OCI-LY7 (cell line): ENCODE results near the gene SETD3. TPM values are rescaled to one million over a fixed set of nuclear protein-coding genes. Genes with fewer than 3 reads are reported as not detected.

Source experiments
- BruUV-seq: library from RNA; stranded (reverse); fragments of 400-500 nt; replicated peaks from 2 replicates; lab custom pipeline; 2021; lab: Mats Ljungman, UMichigan
- CTCF ChIA-PET: fragments of 300-600 bp; sonication (Branson Sonifier 250); formaldehyde crosslinking; loops from one replicate; lab custom pipeline; 2022; ENCODE audit warnings: antibody characterized with exemption; ENCODE audit not compliant: unreplicated experiment; lab: Charles Lee
- POLR2A ChIA-PET: fragments of 300-600 bp; sonication (Branson Sonifier 250); formaldehyde crosslinking; loops from one replicate; lab custom pipeline; 2022; ENCODE audit warnings: antibody characterized with exemption; lab: Charles Lee
- DNase-seq: peaks from one replicate; pipeline ENCODE4 v3.0.0-alpha.2; 2015; ENCODE audit warnings: low spot score
- H2AFZ ChIP-seq: fragments of 200-600 bp; sonication (generic), shearing (Covaris generic); 2 replicates; pipeline ENCODE4 v1.6.1; 2014; ENCODE audit warnings: mild to moderate bottlenecking, antibody characterized with exemption, low read length, moderate library complexity
- H3K27ac ChIP-seq: fragments of 200-600 bp; sonication (generic); 2 replicates; pipeline ENCODE4 v1.5.1; 2014; ENCODE audit warnings: mixed run types, low read depth, mild to moderate bottlenecking, moderate library complexity, low read length, inconsistent platforms; ENCODE audit not compliant: poor library complexity, severe bottlenecking
- H3K36me3 ChIP-seq: fragments of 200-600 bp; sonication (generic); 2 replicates; pipeline ENCODE4 v1.6.1; 2014; ENCODE audit warnings: mild to moderate bottlenecking, antibody characterized with exemption, low read length, moderate library complexity, mixed read lengths; ENCODE audit not compliant: insufficient read depth
- H3K4me1 ChIP-seq: fragments of 200-600 bp; sonication (generic); 2 replicates; pipeline ENCODE4 v1.5.1; 2014; ENCODE audit warnings: mild to moderate bottlenecking, low read length; ENCODE audit not compliant: insufficient read depth, poor library complexity, severe bottlenecking
- H3K4me2 ChIP-seq: fragments of 200-600 bp; sonication (generic); 2 replicates; pipeline ENCODE4 v1.6.1; 2014; ENCODE audit warnings: mild to moderate bottlenecking, low read length
- H3K4me3 ChIP-seq: fragments of 200-600 bp; sonication (generic); 2 replicates; pipeline ENCODE4 v1.5.1; 2014; ENCODE audit warnings: mild to moderate bottlenecking, low read depth, low read length; ENCODE audit not compliant: poor library complexity, severe bottlenecking
- H3K79me2 ChIP-seq: fragments of 200-600 bp; sonication (generic); 2 replicates; pipeline ENCODE4 v1.6.1; 2016; ENCODE audit warnings: low read depth, mild to moderate bottlenecking, low read length, moderate library complexity, mixed read lengths; ENCODE audit not compliant: insufficient read depth
- H3K9me2 ChIP-seq: fragments of 200-600 bp; sonication (generic); 2 replicates; pipeline ENCODE4 v1.6.1; 2016; ENCODE audit warnings: mild to moderate bottlenecking, low read length, mixed read lengths; ENCODE audit not compliant: insufficient read depth
- H3K9me3 ChIP-seq: fragments of 200-600 bp; sonication (generic); 2 replicates; pipeline ENCODE4 v1.6.1; 2014; ENCODE audit warnings: mild to moderate bottlenecking, mixed run types, low read length, mixed read lengths
- H4K20me1 ChIP-seq: fragments of 200-600 bp; sonication (generic); 2 replicates; pipeline ENCODE4 v1.6.1; 2014; ENCODE audit warnings: mild to moderate bottlenecking, antibody characterized with exemption, low read length, moderate library complexity, mixed read lengths; ENCODE audit not compliant: insufficient read depth
- CTCF ChIP-seq: fragments of 200-600 bp; sonication (generic); conservative IDR thresholded peaks from 2 replicates; pipeline ENCODE4 v1.5.1; 2014; ENCODE audit warnings: mild to moderate bottlenecking, antibody characterized with exemption, low read length, moderate library complexity, mixed read lengths
- EZH2phosphoT487 ChIP-seq: fragments of 200-600 bp; sonication (generic); IDR thresholded peaks from 2 replicates; pipeline ENCODE4 v1.6.1; 2018; ENCODE audit warnings: low read depth, borderline replicate concordance, mild to moderate bottlenecking, mixed run types, antibody characterized with exemption, low read length, moderate library complexity, mixed read lengths
- intact Hi-C: fragments of 100-400 bp; cut with micrococcal nuclease; formaldehyde crosslinking; loops from one replicate; pipeline ENCODE4 v1.10.0; 2022; ENCODE audit not compliant: unreplicated experiment
- total RNA-seq, 2 experiments: library from RNA; depleted of rRNA in 1 of 2; stranded (reverse); fragments of >200 nt in 1 of 2; shearing (Covaris generic) in 1 of 2; gene quantifications; 2 replicates each; pipeline ENCODE4 v1.2.3, GENCODE V29; 2014 to 2022

The SETD3 gene
- total RNA-seq, 2 experiments from 2014 or later = 42.4 to 65.5 TPM

- H3K27ac ChIP-seq = no peak overlapping the region
- H3K36me3 ChIP-seq = no peaks in the 10 kb centered on the region
- TF ChIP-seq EZH2phosphoT487 (no peak), CTCF (no peak)
- H3K9me2 ChIP-seq = no peaks in the 10 kb centered on the region
- H2AFZ ChIP-seq = no peak overlapping the region
- no peaks in the 10 kb centered on the region for H4K20me1 ChIP-seq
- H3K9me3 ChIP-seq = no peaks in the 10 kb centered on the region
- BruUV-seq = no TSS peak
- ChIA-PET CTCF (interaction anchor here (0.5 kb wide), 1 partner anchor 171 kb away, joined by 3 read pairs; no protein-coding TSS in a partner anchor), POLR2A (interaction anchor here (0.7 kb wide), 1 partner anchor 12 kb away, joined by 3 read pairs; no protein-coding TSS in a partner anchor)
- DNase-seq = no peak
- no peaks in the 10 kb centered on the region for H3K79me2 ChIP-seq
- no peak overlapping the region for H3K4me3 ChIP-seq
- no peaks in the 10 kb centered on the region for H3K4me1 ChIP-seq
- intact Hi-C loops = loop anchor here (5.0 kb wide), 1 partner anchor 215 kb away; no protein-coding TSS in a partner anchor
- H3K4me2 ChIP-seq = no peak overlapping the region
These were observed 36.4 kb upstream of the SETD3 start for GRCh38 chr14:99516871-99517642.

GRCh38 chr14:99516156-99516870 is 35.7 kb upstream of the SETD3 start:
- CTCF ChIA-PET = no interaction called here
- DNase-seq = no peak
- H3K4me1 ChIP-seq = no peaks in the 10 kb centered on the region
- peaks cover 3% of the 10 kb centered on the region; the same call in 1 of the 2 replicates for H3K36me3 ChIP-seq
- no peak overlapping the region for H2AFZ ChIP-seq
- H3K9me2 ChIP-seq = no peaks in the 10 kb centered on the region
- BruUV-seq = no TSS peak
- H3K4me3 ChIP-seq = no peak overlapping the region
- no peaks in the 10 kb centered on the region for H4K20me1 ChIP-seq
- POLR2A ChIA-PET = no interaction called here
- no peak overlapping the region for H3K4me2 ChIP-seq
- no peaks in the 10 kb centered on the region for H3K9me3 ChIP-seq
- TF ChIP-seq EZH2phosphoT487 (no peak), CTCF (no peak)
- intact Hi-C loops = loop anchor here (5.0 kb wide), 1 partner anchor 216 kb away; no protein-coding TSS in a partner anchor
- H3K79me2 ChIP-seq = no peaks in the 10 kb centered on the region
- H3K27ac ChIP-seq = no peak overlapping the region
